NCI-H2171 (cell line): ENCODE results near the gene SKOR1.

Experiments
- DNase-seq: peaks from one replicate; lab custom pipeline; 2025; lab: John Stamatoyannopoulos, UW

SKOR1 gene

GRCh38 chr15:67832031-67832551 is 6.8 kb downstream of the SKOR1 start:
- no peak for DNase-seq

- no peak for DNase-seq
Observed at GRCh38 chr15:67832897-67833709, 7.8 kb downstream of the SKOR1 start.

DNA sequence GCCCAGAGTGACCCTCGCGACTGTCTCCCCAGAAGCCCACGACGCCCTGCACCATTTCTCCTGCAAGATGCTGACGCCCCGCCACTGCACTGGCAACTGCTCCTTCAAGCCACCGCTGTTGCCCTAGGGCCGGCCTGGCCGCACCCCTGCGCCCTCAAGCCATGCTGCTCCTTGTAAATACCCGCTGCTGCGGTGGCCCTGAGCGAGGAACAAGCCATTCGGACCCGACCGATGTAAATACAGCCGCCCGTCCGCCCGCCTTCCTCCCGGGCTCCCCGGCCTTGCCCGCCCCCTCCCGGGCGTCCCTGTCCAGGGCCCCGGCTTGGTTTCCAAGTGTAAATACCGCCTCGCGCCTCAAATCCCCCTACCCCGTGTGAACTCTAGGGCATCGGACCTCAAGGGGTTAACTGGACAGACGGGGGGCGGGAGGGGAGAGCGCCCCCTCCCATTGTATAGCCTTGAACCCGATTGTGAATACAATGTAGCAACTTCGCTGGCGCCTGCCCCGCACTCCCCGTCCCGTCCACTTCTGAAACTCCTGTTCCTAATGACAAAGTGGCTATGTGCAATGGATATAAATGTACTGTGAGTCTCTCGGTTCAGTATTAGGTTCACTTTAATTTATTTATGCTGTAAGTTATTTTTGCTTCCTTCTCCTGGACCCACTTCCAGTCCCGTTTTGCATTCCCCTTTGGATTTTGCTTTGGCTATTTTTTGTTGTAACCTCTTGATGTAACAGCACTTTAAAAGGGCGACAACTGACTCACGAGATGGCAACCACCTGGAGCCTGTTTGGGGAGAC is 8.6 kb downstream of the SKOR1 start:
- no peak for DNase-seq

- no peak for DNase-seq
Observed at GRCh38 chr15:67834581-67835296, 9.4 kb downstream of the SKOR1 start.

- DNase-seq = no peak
Observed at GRCh38 chr15:67835297-67836133, 10.2 kb downstream of the SKOR1 start.

GRCh38 chr15:67836134-67836455 is 10.8 kb downstream of the SKOR1 start:
- DNase-seq = no peak

GRCh38 chr15:67836477-67836876 is 11.2 kb downstream of the SKOR1 start:
- DNase-seq = peak; percentile 48

GRCh38 chr15:67836955-67837354 is 11.6 kb downstream of the SKOR1 start:
- DNase-seq = no peak

GRCh38 chr15:67838789-67839332 is 13.6 kb downstream of the SKOR1 start:
- DNase-seq = no peak

GRCh38 chr15:67839499-67839928 is 14.2 kb downstream of the SKOR1 start:
- peak; percentile 61 for DNase-seq

DNA sequence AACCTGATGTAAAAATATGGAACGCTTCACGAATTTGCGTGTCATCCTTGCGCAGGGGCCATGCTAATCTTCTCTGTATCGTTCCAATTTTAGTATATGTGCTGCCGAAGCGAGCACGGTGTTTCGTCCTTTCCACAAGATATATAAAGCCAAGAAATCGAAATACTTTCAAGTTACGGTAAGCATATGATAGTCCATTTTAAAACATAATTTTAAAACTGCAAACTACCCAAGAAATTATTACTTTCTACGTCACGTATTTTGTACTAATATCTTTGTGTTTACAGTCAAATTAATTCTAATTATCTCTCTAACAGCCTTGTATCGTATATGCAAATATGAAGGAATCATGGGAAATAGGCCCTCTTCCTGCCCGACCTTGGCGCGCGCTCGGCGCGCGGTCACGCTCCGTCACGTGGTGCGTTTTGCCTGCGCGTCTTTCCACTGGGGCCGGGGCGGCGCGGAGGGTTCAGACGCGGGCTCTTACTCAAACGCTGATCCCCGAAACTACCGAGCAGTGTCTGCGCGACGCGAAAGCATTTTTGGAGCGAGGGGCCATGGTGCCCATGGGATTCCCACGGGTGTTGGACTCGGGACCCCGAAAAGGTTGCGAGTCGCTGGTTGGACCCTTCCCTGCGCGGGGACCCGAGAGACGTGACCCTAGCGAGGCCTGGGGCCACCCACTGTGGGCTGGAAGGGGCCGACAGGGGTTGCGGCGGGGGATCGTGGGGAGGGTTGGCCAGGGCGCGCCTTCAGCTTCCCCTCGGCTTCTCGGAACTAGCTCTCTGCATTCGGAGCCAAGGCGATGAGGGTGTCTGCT is 14.8 kb downstream of the SKOR1 start, which contains the start of gene RNU6-1:
Gene RNU6-1 (minus strand): TSS at position 117 of the 820 bp plus-strand sequence.
- peak; percentile 87 for DNase-seq

- DNase-seq = peak; percentile 23
Observed at GRCh38 chr15:67840749-67841512, 15.6 kb downstream of the SKOR1 start.

- no peak for DNase-seq
Observed at GRCh38 chr15:67841513-67841762, 16.1 kb downstream of the SKOR1 start.

DNA sequence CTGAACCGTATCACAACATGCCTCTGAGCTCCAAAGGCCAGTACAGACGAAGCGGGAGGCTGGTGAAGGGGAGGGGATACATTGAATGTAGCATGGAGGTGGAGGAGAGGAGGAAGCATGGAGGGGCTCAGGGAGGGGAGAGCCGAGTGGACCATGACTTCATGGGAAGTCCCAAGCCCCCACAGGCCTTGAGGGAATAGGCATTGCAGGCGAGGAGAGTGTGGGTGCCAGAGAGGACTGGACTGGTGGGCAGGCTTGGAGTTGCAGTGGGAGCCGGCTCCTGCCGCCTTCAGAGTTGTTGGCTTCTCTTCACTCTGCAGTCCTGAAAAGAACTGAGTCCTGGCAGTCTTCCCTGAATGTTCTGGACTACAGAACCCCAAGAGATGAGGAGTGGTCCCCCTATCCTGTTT is 17.8 kb downstream of the SKOR1 start:
- DNase-seq = no peak

DNA sequence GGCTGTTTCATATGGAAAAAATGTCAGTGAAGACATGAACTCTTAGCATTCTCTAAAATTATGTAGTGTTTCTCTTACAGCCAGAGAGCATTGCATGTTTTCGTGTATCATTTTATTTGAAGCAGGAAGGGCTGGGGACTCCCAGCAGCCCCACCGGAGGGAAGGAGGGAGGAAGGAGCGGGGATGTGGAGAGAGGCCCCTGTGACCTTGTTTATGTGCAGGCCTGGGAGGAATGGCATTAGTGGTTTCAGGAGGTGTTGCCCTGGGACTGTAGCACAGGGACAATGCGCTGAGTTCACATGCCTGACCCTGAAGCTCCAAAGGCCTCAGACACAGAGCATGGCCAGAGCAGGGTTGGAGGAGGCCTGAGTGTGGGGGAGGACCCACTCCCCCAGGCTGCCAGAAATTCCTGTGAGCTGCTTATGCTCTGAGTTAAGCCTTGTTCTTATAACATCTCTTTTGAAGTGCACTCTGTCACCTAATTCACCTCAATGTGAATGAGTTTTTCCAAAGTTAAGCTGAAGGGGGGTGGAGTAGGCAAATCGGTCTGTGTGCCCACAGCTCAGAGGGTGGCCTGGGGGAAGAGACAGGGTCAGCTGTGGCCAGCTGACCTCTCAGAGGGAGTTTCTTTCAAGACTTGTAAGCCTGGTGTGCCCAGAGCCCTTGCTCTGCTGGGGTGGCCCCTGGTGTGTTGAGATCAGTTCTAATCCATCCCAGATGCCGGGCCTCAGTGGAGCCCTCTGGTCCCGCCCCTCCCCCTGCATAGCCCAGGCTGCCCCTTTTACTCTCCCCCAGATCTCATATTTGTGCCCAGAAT is 18.5 kb downstream of the SKOR1 start:
- no peak for DNase-seq

DNA sequence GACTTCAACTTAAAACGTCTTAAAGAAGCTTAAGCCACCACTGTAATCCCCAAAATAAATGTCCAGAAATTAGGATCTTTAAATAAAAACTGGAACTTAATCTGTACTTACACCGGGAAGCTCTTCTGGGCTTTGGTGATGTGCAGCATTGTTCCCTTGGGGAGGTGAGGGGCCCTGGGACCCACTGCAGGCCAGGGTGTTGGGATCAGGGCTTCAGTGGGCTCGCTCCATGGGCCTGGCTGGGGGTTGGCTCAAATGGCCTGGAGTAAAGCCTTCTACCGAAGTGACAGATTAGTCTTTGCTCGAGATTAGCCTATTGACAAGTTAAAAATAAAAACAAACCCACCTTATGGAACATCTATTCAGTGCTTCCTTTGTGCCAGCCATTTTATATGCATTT is 20.7 kb downstream of the SKOR1 start:
- DNase-seq = no peak

DNA sequence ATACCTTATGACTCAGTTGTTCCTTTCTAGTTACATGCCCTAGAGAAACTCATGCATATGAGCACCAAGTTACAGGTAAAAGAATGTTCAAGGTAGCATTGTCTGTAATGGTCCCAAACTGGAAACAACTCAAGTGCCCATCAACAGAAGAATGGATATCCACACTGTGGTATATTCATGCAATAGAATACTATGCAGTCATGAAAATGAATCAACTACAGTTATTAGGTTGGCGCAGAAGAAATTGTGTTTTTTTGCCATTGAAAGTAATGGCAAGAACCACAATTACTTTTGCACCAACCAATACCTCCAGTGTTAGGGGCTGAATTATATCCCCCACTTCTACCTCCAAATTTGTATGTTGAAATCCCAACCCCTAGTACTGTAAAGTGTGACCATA is 24.2 kb downstream of the SKOR1 start:
- no peak for DNase-seq

DNA sequence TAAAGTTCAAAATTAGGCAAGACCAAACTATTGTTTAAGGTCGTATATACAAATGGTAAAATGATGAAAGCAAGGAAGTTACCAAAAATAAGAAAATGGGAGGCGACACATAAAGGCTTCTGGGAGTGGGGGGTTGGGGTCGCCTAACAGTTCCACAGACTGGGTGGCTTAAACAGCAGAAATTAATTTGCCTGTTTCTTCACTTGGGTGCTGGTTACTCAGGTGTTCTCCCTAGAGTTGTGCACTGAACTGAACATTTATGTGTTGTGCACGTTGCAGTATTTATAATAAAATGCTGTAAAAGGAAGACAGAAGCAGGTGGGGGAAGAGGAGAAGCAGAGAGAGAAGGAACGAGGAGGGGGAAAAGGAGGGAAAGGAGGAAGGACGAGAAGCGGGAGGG is 25.0 kb downstream of the SKOR1 start:
- no peak for DNase-seq

- DNase-seq = no peak
Observed at GRCh38 chr15:67850994-67851571, 25.8 kb downstream of the SKOR1 start.
